Activated naive CD8-positive, alpha-beta T cell treated with anti-CD3 and anti-CD28 coated beads, Interleukin-2, amount 50 U/mL, for 24 hours (primary cell): ENCODE measurements around the gene FGF8.

Experiments
- ATAC-seq: fragments of 150-1000 bp; cut with Tn5 transposase; one replicate; pipeline ENCODE4 v1.10.0; 2021
- DNase-seq: peaks from one replicate; pipeline ENCODE4 v3.0.0; 2021
- H3K27ac Mint-ChIP-seq: one replicate; pipeline ENCODE4 v1.8.0; 2021; ENCODE audit warnings: mild to moderate bottlenecking, mixed read lengths
- H3K27me3 Mint-ChIP-seq: one replicate; pipeline ENCODE4 v1.8.0; 2021; ENCODE audit warnings: mixed read lengths
- H3K36me3 Mint-ChIP-seq: one replicate; pipeline ENCODE4 v1.8.0; 2021; ENCODE audit warnings: low read depth, mixed read lengths
- H3K4me1 Mint-ChIP-seq: one replicate; pipeline ENCODE4 v1.8.0; 2021; ENCODE audit warnings: mixed read lengths
- H3K4me3 Mint-ChIP-seq: one replicate; pipeline ENCODE4 v1.8.0; 2021; ENCODE audit warnings: mild to moderate bottlenecking, moderate library complexity, mixed read lengths
- H3K9me3 Mint-ChIP-seq: one replicate; pipeline ENCODE4 v1.8.0; 2021; ENCODE audit warnings: mixed read lengths

FGF8 gene

GRCh38 chr10:101767966-101768790, 7.7 kb downstream of the FGF8 start:
- H3K36me3 Mint-ChIP-seq, result no peaks in the 10 kb centered on the region
- ATAC-seq, result no peak
- no peaks in the 10 kb centered on the region for H3K9me3 Mint-ChIP-seq
- no peaks in the 10 kb centered on the region for H3K4me1 Mint-ChIP-seq
- DNase-seq, result no peak
- H3K27me3 Mint-ChIP-seq, result peaks cover 45% of the 10 kb centered on the region
- no peak overlapping the region for H3K27ac Mint-ChIP-seq
- H3K4me3 Mint-ChIP-seq, result no peak overlapping the region

GRCh38 chr10:101767600-101767945, 8.3 kb downstream of the FGF8 start:
- Mint-ChIP-seq H3K27ac (no peak overlapping the region), H3K4me1 (no peaks in the 10 kb centered on the region), H3K4me3 (no peak overlapping the region), H3K27me3 (peaks cover 40% of the 10 kb centered on the region), H3K9me3 (no peaks in the 10 kb centered on the region), H3K36me3 (no peaks in the 10 kb centered on the region)
- no peak for ATAC-seq
- DNase-seq, result no peak

- peaks cover 34% of the 10 kb centered on the region for H3K27me3 Mint-ChIP-seq
- H3K4me1 Mint-ChIP-seq, result no peaks in the 10 kb centered on the region
- no peaks in the 10 kb centered on the region for H3K9me3 Mint-ChIP-seq
- no peak overlapping the region for H3K27ac Mint-ChIP-seq
- H3K36me3 Mint-ChIP-seq, result no peaks in the 10 kb centered on the region
- DNase-seq (no peak), ATAC-seq (no peak)
- no peak overlapping the region for H3K4me3 Mint-ChIP-seq
These were observed 8.9 kb downstream of the FGF8 start for GRCh38 chr10:101766753-101767599.

- no peak overlapping the region for H3K27ac Mint-ChIP-seq
- H3K36me3 Mint-ChIP-seq, result no peaks in the 10 kb centered on the region
- H3K4me1 Mint-ChIP-seq, result no peaks in the 10 kb centered on the region
- no peak overlapping the region for H3K4me3 Mint-ChIP-seq
- H3K27me3 Mint-ChIP-seq, result peaks cover 29% of the 10 kb centered on the region
- no peaks in the 10 kb centered on the region for H3K9me3 Mint-ChIP-seq
- no peak for DNase-seq
- no peak for ATAC-seq
These were observed 9.6 kb downstream of the FGF8 start for GRCh38 chr10:101766306-101766705.

- no peak overlapping the region for H3K27ac Mint-ChIP-seq
- H3K4me3 Mint-ChIP-seq, result no peak overlapping the region
- DNase-seq, result no peak
- no peak for ATAC-seq
- H3K9me3 Mint-ChIP-seq, result no peaks in the 10 kb centered on the region
- no peaks in the 10 kb centered on the region for H3K4me1 Mint-ChIP-seq
- peaks cover 23% of the 10 kb centered on the region for H3K27me3 Mint-ChIP-seq
- no peaks in the 10 kb centered on the region for H3K36me3 Mint-ChIP-seq
These were observed 12.6 kb downstream of the FGF8 start for GRCh38 chr10:101763141-101763846.

- H3K27me3 Mint-ChIP-seq, result peaks cover 23% of the 10 kb centered on the region
- no peak overlapping the region for H3K4me3 Mint-ChIP-seq
- H3K9me3 Mint-ChIP-seq, result no peaks in the 10 kb centered on the region
- ATAC-seq, result no peak
- no peak overlapping the region for H3K27ac Mint-ChIP-seq
- DNase-seq, result no peak
- H3K4me1 Mint-ChIP-seq, result no peaks in the 10 kb centered on the region
- no peaks in the 10 kb centered on the region for H3K36me3 Mint-ChIP-seq
These were observed 13.2 kb downstream of the FGF8 start for GRCh38 chr10:101762736-101763135.

GRCh38 chr10:101761226-101761625, 14.7 kb downstream of the FGF8 start:
- DNase-seq, result no peak
- H3K9me3 Mint-ChIP-seq, result no peaks in the 10 kb centered on the region
- no peaks in the 10 kb centered on the region for H3K36me3 Mint-ChIP-seq
- H3K27ac Mint-ChIP-seq, result no peak overlapping the region
- H3K27me3 Mint-ChIP-seq, result peaks cover 16% of the 10 kb centered on the region
- ATAC-seq, result no peak
- no peaks in the 10 kb centered on the region for H3K4me1 Mint-ChIP-seq
- no peak overlapping the region for H3K4me3 Mint-ChIP-seq

- H3K9me3 Mint-ChIP-seq, result no peaks in the 10 kb centered on the region
- H3K27me3 Mint-ChIP-seq, result peaks cover 13% of the 10 kb centered on the region
- no peaks in the 10 kb centered on the region for H3K4me1 Mint-ChIP-seq
- no peak overlapping the region for H3K4me3 Mint-ChIP-seq
- H3K27ac Mint-ChIP-seq, result no peak overlapping the region
- DNase-seq (no peak), ATAC-seq (no peak)
- H3K36me3 Mint-ChIP-seq, result no peaks in the 10 kb centered on the region
These were observed 15.4 kb downstream of the FGF8 start for GRCh38 chr10:101760510-101760909.

GRCh38 chr10:101759309-101760247, 16.3 kb downstream of the FGF8 start:
- Mint-ChIP-seq H3K27ac (no peak overlapping the region), H3K36me3 (no peaks in the 10 kb centered on the region), H3K9me3 (no peaks in the 10 kb centered on the region), H3K4me3 (no peak overlapping the region), H3K27me3 (peaks cover 20% of the 10 kb centered on the region), H3K4me1 (no peaks in the 10 kb centered on the region)
- ATAC-seq (no peak), DNase-seq (no peak)

GRCh38 chr10:101758858-101759257, 17.1 kb downstream of the FGF8 start:
- Mint-ChIP-seq H3K9me3 (no peaks in the 10 kb centered on the region), H3K4me3 (no peak overlapping the region), H3K4me1 (no peaks in the 10 kb centered on the region), H3K27ac (no peak overlapping the region), H3K36me3 (no peaks in the 10 kb centered on the region), H3K27me3 (peaks cover 22% of the 10 kb centered on the region)
- DNase-seq (no peak), ATAC-seq (no peak)

- H3K4me1 Mint-ChIP-seq, result no peaks in the 10 kb centered on the region
- no peaks in the 10 kb centered on the region for H3K36me3 Mint-ChIP-seq
- ATAC-seq (no peak), DNase-seq (no peak)
- no peak overlapping the region for H3K4me3 Mint-ChIP-seq
- H3K27ac Mint-ChIP-seq, result no peak overlapping the region
- H3K9me3 Mint-ChIP-seq, result no peaks in the 10 kb centered on the region
- H3K27me3 Mint-ChIP-seq, result peaks cover 19% of the 10 kb centered on the region
These were observed 23.7 kb downstream of the FGF8 start for GRCh38 chr10:101752241-101752640.

GRCh38 chr10:101749047-101750016, 26.6 kb downstream of the FGF8 start:
- no peaks in the 10 kb centered on the region for H3K36me3 Mint-ChIP-seq

GRCh38 chr10:101748496-101748895, 27.4 kb downstream of the FGF8 start:
- H3K36me3 Mint-ChIP-seq, result no peaks in the 10 kb centered on the region
- no peak overlapping the region for H3K27ac Mint-ChIP-seq
- H3K4me3 Mint-ChIP-seq, result no peak overlapping the region
- H3K9me3 Mint-ChIP-seq, result no peaks in the 10 kb centered on the region
- H3K4me1 Mint-ChIP-seq, result no peaks in the 10 kb centered on the region
- DNase-seq (no peak), ATAC-seq (no peak)
- peaks cover 10% of the 10 kb centered on the region for H3K27me3 Mint-ChIP-seq

More at GRCh38 chr10:101749047-101750016, 26.6 kb downstream of the FGF8 start:
- Mint-ChIP-seq H3K4me1 (no peaks in the 10 kb centered on the region), H3K27ac (no peak overlapping the region), H3K9me3 (no peaks in the 10 kb centered on the region), H3K4me3 (no peak overlapping the region), H3K27me3 (peaks cover 11% of the 10 kb centered on the region)
- ATAC-seq (no peak), DNase-seq (no peak)
